ENCODE measurements around the gene DIP2A.

Gene DIP2A

DNA sequence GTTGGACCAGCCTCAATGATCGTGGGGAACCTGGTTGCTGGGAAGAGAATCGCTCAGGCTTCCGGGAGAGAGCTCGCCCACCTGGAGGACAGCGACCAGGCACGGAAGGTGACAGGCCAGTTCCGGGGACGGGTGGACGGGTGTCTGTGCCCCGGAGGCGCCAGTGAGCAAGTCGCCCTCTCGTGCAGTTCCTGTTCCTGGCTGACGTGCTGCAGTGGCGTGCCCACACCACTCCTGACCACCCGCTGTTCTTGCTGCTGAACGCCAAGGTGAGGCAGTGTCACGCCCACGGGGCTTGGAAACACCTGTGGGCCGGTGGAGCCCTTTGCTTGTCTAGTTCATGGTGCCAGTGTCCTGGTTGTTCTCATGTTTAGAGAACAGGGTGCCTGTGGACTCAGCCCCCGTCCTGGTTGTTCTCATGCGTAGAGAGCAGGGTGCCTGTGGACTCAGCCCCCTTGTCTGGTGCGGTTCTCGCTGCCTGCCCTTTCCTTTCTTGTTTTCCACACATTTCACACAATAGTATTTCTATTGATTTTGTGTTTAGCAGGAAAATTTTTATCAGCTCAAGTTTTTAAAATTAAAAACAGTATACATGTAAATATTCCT is 93.0 kb downstream of the DIP2A start:
- H3K4me1 ChIP-seq: no peaks in the 10 kb centered on the region
- no peaks in the 10 kb centered on the region for H3K9me3 ChIP-seq
- H3K27ac ChIP-seq: no peak overlapping the region
- no peaks in the 10 kb centered on the region for H3K27me3 ChIP-seq
- TF ChIP-seq, protein P1, sequence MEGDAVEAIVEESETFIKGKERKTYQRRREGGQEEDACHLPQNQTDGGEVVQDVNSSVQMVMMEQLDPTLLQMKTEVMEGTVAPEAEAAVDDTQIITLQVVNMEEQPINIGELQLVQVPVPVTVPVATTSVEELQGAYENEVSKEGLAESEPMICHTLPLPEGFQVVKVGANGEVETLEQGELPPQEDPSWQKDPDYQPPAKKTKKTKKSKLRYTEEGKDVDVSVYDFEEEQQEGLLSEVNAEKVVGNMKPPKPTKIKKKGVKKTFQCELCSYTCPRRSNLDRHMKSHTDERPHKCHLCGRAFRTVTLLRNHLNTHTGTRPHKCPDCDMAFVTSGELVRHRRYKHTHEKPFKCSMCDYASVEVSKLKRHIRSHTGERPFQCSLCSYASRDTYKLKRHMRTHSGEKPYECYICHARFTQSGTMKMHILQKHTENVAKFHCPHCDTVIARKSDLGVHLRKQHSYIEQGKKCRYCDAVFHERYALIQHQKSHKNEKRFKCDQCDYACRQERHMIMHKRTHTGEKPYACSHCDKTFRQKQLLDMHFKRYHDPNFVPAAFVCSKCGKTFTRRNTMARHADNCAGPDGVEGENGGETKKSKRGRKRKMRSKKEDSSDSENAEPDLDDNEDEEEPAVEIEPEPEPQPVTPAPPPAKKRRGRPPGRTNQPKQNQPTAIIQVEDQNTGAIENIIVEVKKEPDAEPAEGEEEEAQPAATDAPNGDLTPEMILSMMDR (IDR thresholded peaks at IDR 0.05): no peak
- no peak overlapping the region for H3K4me3 ChIP-seq
- intact Hi-C loops (cut with DNase I; ENCODE audit: low total_unique reads): no loop called here
- no peak for DNase-seq
- peaks cover 68 to 95% (median 75%) of the 10 kb centered on the region in 3 donors for H3K36me3 ChIP-seq

DNA sequence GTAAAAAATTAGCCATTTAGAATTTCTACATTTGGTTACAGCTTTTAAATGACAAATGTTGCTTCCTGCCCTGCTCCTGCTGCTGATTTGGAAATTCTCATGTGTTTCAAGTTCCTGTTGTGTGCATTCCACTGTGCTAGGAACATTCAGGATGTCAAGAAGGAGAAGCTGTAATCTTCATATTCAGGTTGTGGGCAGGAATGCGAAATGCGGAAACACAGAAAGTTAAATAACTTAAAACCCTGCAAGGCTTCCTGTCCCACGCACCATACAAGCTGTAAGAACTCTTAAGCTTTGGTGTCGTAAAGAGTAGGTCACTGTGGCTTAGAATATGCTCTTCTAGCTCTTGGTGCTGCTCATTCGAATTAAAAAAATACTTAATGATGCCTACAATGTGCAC is 93.6 kb downstream of the DIP2A start:
- Histone ChIP-seq H3K27me3 (no peaks in the 10 kb centered on the region), H3K36me3 (peaks cover 68 to 95% (median 75%) of the 10 kb centered on the region in 3 donors), H3K4me1 (no peaks in the 10 kb centered on the region), H3K9me3 (no peaks in the 10 kb centered on the region), H3K27ac (no peak overlapping the region), H3K4me3 (no peak overlapping the region)
- TF ChIP-seq, protein P1 (IDR thresholded peaks at IDR 0.05): no peak
- intact Hi-C loops (cut with DNase I; ENCODE audit: low total_unique reads): no loop called here
- no peak for DNase-seq

DNA sequence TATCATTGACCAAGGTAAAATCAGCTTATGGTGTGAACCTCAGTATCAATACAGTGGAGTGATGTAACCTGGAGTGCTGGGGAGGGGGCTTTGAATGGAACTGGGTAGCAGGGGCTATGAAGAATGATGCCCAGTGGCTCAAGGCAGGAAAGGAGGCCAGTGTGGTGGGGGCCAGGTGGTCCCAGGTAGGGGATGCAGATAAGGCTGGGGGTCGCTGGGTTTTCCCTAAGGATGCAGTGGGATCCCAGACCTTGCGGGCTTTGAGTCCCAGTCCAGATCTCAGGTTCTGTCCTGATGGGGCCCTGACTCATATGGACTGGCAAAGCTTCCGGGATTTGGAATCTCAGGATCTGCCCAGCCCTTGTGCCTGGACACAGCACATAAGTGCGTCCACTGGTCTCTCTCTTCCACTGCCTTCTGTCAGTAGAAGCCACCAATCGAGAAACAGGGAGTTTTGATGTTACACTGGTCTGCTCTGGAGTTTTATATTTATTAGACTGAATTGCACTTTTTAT is 94.2 kb downstream of the DIP2A start:
- Histone ChIP-seq H3K4me1 (no peaks in the 10 kb centered on the region), H3K36me3 (peaks cover 72 to 96% (median 78%) of the 10 kb centered on the region in 3 donors), H3K27ac (no peak overlapping the region), H3K27me3 (no peaks in the 10 kb centered on the region), H3K4me3 (no peak overlapping the region), H3K9me3 (no peaks in the 10 kb centered on the region)
- TF ChIP-seq, protein P1 (IDR thresholded peaks at IDR 0.05): no peak
- DNase-seq: no peak
- intact Hi-C loops (cut with DNase I; ENCODE audit: low total_unique reads): no loop called here

DNA sequence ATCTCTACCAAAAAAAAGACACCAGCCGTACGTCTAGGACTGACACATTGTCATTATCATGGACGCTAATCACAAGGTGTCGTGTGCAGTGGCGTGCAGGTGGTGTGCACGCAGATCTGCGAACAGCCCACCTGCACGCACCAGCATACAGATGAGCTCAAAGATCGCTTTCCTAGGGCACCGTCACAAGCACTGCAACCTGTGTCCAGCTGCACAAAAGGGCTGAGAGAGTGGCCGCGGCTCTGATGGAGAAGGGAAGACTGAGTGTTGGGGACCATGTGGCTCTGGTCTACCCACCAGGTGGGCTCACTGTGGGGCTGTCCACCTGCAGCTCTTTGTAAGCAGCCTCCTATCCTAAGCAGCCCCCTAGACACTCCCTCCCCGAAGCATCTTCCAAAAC is 95.3 kb downstream of the DIP2A start:
- intact Hi-C loops (cut with DNase I; ENCODE audit: low total_unique reads): no loop called here
- TF ChIP-seq, protein P1 (IDR thresholded peaks at IDR 0.05): no peak
- H3K27me3 ChIP-seq: no peaks in the 10 kb centered on the region
- no peaks in the 10 kb centered on the region for H3K9me3 ChIP-seq
- no peak for DNase-seq
- H3K4me1 ChIP-seq: no peaks in the 10 kb centered on the region
- H3K4me3 ChIP-seq: no peak overlapping the region
- H3K36me3 ChIP-seq: peaks cover 72 to 94% (median 74%) of the 10 kb centered on the region in 3 donors
- no peak overlapping the region for H3K27ac ChIP-seq

DNA sequence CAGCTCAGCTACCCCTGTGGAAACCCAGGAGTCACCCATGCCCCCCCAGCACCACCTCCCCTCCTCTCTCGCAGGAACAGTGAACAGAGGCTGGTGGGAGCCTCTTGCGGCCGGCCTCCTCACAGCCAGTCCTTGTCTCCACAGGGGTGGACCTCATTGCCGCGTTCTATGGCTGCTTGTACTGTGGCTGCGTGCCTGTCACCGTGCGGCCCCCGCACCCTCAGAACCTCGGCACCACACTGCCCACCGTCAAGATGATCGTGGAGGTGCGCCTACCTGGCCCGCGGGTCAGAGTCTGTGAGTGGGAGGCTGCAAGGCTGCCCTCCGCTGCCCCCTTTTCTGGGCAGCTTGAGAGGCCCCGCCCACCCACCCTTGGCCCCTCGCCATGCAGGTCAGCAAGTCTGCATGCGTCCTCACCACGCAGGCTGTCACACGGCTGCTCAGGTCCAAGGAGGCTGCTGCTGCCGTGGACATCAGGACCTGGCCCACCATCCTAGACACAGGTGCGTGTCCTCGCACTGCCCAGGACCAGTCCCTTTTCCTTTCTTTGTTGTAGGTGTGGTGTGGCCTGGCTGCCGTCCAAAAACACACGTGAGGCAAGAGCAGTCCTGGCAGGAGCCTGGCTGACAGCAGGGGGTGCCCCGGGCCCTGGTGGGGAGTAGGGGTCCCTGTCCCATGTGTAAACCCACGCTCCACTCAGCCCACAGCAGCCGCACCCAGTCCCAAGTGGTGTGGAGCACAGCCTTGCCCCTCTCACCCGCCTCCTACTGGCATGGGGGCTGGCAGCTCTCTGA is 95.9 kb downstream of the DIP2A start:
- no peaks in the 10 kb centered on the region for H3K9me3 ChIP-seq
- TF ChIP-seq, protein P1 (IDR thresholded peaks at IDR 0.05): no peak

More for the DNA sequence above, 95.9 kb downstream of the DIP2A start:
- H3K27ac ChIP-seq: no peak overlapping the region
- no peak for DNase-seq
- peaks cover 72 to 98% (median 75%) of the 10 kb centered on the region in 3 donors for H3K36me3 ChIP-seq
- intact Hi-C loops (cut with DNase I; ENCODE audit: low total_unique reads): no loop called here
- no peaks in the 10 kb centered on the region for H3K27me3 ChIP-seq
- no peak overlapping the region for H3K4me3 ChIP-seq
- no peaks in the 10 kb centered on the region for H3K4me1 ChIP-seq
